ENCODE results near the gene MUC4.

GRCh38 chr3:195699860-195700259 is 111.9 kb downstream of the MUC4 start:
- TF ChIP-seq CTCF (IDR thresholded peaks at IDR 0.05) (no peak), POLR2A (IDR thresholded peaks at IDR 0.05) (no peak)
